Lower lobe of right lung (tissue), 2 donors: ENCODE results near the gene ANKRD55. TPM values are rescaled to one million over a fixed set of nuclear protein-coding genes. Genes with fewer than 3 reads are reported as not detected.

Experiments
- ATAC-seq, 2 donors: fragments of 200-7000 bp; cut with Tn5 transposase; one replicate each; pipeline ENCODE4 v1.9.1; 2020 to 2022; ENCODE audit warnings: mild to moderate bottlenecking in 2 of 2, moderate library complexity in 2 of 2
- DNase-seq: peaks from one replicate; pipeline ENCODE4 v3.0.0-alpha.2; 2020
- H3K27ac ChIP-seq: fragments of 200-600 bp; one replicate; pipeline ENCODE4 v1.8.0; 2022
- H3K27me3 ChIP-seq: fragments of 200-600 bp; one replicate; pipeline ENCODE4 v1.8.0; 2022; ENCODE audit warnings: low read depth
- H3K36me3 ChIP-seq: fragments of 200-600 bp; one replicate; pipeline ENCODE4 v1.8.0; 2022; ENCODE audit warnings: mild to moderate bottlenecking
- H3K4me1 ChIP-seq: fragments of 200-600 bp; one replicate; pipeline ENCODE4 v1.8.0; 2022
- H3K4me3 ChIP-seq: fragments of 200-600 bp; one replicate; pipeline ENCODE4 v1.8.0; 2022; ENCODE audit warnings: mild to moderate bottlenecking
- H3K9me3 ChIP-seq: fragments of 200-600 bp; one replicate; pipeline ENCODE4 v1.8.0; 2022
- CTCF ChIP-seq: fragments of 200-600 bp; IDR thresholded peaks from one replicate; pipeline ENCODE4 v1.8.0; 2022; ENCODE audit warnings: antibody characterized with exemption, mild to moderate bottlenecking
- intact Hi-C: fragments of 100-400 bp; cut with DNase I; formaldehyde crosslinking; loops from one replicate; pipeline ENCODE4 v1.11.0; 2022
- total RNA-seq: library from RNA; stranded (reverse); fragmentation: NEBNext Ultra II Directional; extraction: Animal tissue kit (Norgen Biotek cat#: 25700); gene quantifications from one replicate; pipeline ENCODE4 v1.2.1, GENCODE V29; 2021
- donor health status: DM: no; HTN: yes; CAD: no; lungs with severe emphysema.

The ANKRD55 gene
- total RNA-seq, 1 donor from 2014 or later, result 0.41 TPM

- intact Hi-C loops, result no loop called here
- Histone ChIP-seq H3K4me1 (peaks cover 7% of the 10 kb centered on the region), H3K4me3 (no peak overlapping the region), H3K36me3 (no peaks in the 10 kb centered on the region), H3K27me3 (no peaks in the 10 kb centered on the region), H3K9me3 (no peaks in the 10 kb centered on the region), H3K27ac (no peak overlapping the region)
- peak; percentile 53 to 55 for ATAC-seq
- DNase-seq, result peak; percentile 52
- no peak for TF ChIP-seq CTCF
These were observed 42.6 kb downstream of the ANKRD55 start for GRCh38 chr5:56190497-56190896.

- intact Hi-C loops, result no loop called here
- no peak for TF ChIP-seq CTCF
- H3K36me3 ChIP-seq, result no peaks in the 10 kb centered on the region
- H3K27ac ChIP-seq, result no peak overlapping the region
- no peak for ATAC-seq
- H3K4me1 ChIP-seq, result peaks cover 3% of the 10 kb centered on the region
- H3K4me3 ChIP-seq, result no peak overlapping the region
- DNase-seq, result no peak
- no peaks in the 10 kb centered on the region for H3K9me3 ChIP-seq
- H3K27me3 ChIP-seq, result no peaks in the 10 kb centered on the region
These were observed 47.3 kb downstream of the ANKRD55 start for GRCh38 chr5:56185768-56186311.

GRCh38 chr5:56183506-56183905, 49.6 kb downstream of the ANKRD55 start:
- ATAC-seq (peak in 1 of 2 donors; percentile 30), DNase-seq (no peak)
- Histone ChIP-seq H3K4me1 (no peaks in the 10 kb centered on the region), H3K4me3 (no peak overlapping the region), H3K27ac (no peak overlapping the region), H3K9me3 (no peaks in the 10 kb centered on the region), H3K27me3 (no peaks in the 10 kb centered on the region), H3K36me3 (no peaks in the 10 kb centered on the region)
- intact Hi-C loops, result no loop called here
- TF ChIP-seq CTCF, result no peak

GRCh38 chr5:56179442-56179841, 53.7 kb downstream of the ANKRD55 start:
- Histone ChIP-seq H3K4me1 (peaks cover 25% of the 10 kb centered on the region), H3K36me3 (no peaks in the 10 kb centered on the region), H3K4me3 (no peak overlapping the region), H3K27me3 (no peaks in the 10 kb centered on the region), H3K27ac (no peak overlapping the region), H3K9me3 (no peaks in the 10 kb centered on the region)
- ATAC-seq, result no peak
- intact Hi-C loops, result no loop called here
- no peak for TF ChIP-seq CTCF
- DNase-seq, result no peak

- DNase-seq (no peak), ATAC-seq (no peak)
- no peak for TF ChIP-seq CTCF
- Histone ChIP-seq H3K27ac (no peak overlapping the region), H3K27me3 (no peaks in the 10 kb centered on the region), H3K4me3 (no peak overlapping the region), H3K36me3 (no peaks in the 10 kb centered on the region), H3K4me1 (peaks cover 25% of the 10 kb centered on the region), H3K9me3 (no peaks in the 10 kb centered on the region)
- intact Hi-C loops, result no loop called here
These were observed 54.3 kb downstream of the ANKRD55 start for GRCh38 chr5:56178823-56179222.
